ENCODE measurements around the gene KRT39. TPM values are rescaled to one million over a fixed set of nuclear protein-coding genes. Genes with fewer than 3 reads are reported as not detected.

KRT39 gene
- total RNA-seq, 4 donors from 2014 or later: not detected

GRCh38 chr17:41010441-41010840 lies 43.7 kb upstream of the KRT39 start:
- H3K36me3 ChIP-seq: no peaks in the 10 kb centered on the region

GRCh38 chr17:41009936-41010335 lies 43.2 kb upstream of the KRT39 start:
- Histone ChIP-seq H3K27me3 (no peaks in the 10 kb centered on the region), H3K27ac (no peak overlapping the region)
- WGBS, 2 donors: 79 to 85% methylated on average over 1 of the region's 1 CpG

More at GRCh38 chr17:41010441-41010840, 43.7 kb upstream of the KRT39 start:
- Histone ChIP-seq H3K4me3 (no peak overlapping the region), H3K27ac (no peak overlapping the region), H3K4me1 (no peaks in the 10 kb centered on the region), H3K9me3 (no peaks in the 10 kb centered on the region), H3K27me3 (no peaks in the 10 kb centered on the region)
- DNase-seq (ENCODE audit: low spot score in 2 of 2): no peak
- TF ChIP-seq EP300 (IDR thresholded peaks at IDR 0.05) (no peak), POLR2A (IDR thresholded peaks at IDR 0.05) (no peak), CTCF (IDR thresholded peaks at IDR 0.05) (no peak)

GRCh38 chr17:41009301-41009760 lies 42.6 kb upstream of the KRT39 start:
- H3K4me1 ChIP-seq: no peaks in the 10 kb centered on the region
- TF ChIP-seq CTCF (IDR thresholded peaks at IDR 0.05): no peak
- no peak for TF ChIP-seq POLR2A (IDR thresholded peaks at IDR 0.05)
- TF ChIP-seq EP300 (IDR thresholded peaks at IDR 0.05): no peak
- H3K36me3 ChIP-seq: no peaks in the 10 kb centered on the region
- no peak overlapping the region for H3K4me3 ChIP-seq
- H3K9me3 ChIP-seq: no peaks in the 10 kb centered on the region
- H3K27ac ChIP-seq: no peak overlapping the region
- H3K27me3 ChIP-seq: no peaks in the 10 kb centered on the region
- 46 to 52% methylated on average over 4 of the region's 4 CpGs for whole genome bisulfite sequencing, 2 donors
- no peak for DNase-seq (ENCODE audit: low spot score in 2 of 2)

More at GRCh38 chr17:41009936-41010335, 43.2 kb upstream of the KRT39 start:
- DNase-seq (ENCODE audit: low spot score in 2 of 2): no peak
- no peaks in the 10 kb centered on the region for H3K9me3 ChIP-seq
- no peaks in the 10 kb centered on the region for H3K4me1 ChIP-seq
- no peak overlapping the region for H3K4me3 ChIP-seq
- no peak for TF ChIP-seq CTCF (IDR thresholded peaks at IDR 0.05)
- no peak for TF ChIP-seq POLR2A (IDR thresholded peaks at IDR 0.05)
- no peak for TF ChIP-seq EP300 (IDR thresholded peaks at IDR 0.05)
- H3K36me3 ChIP-seq: no peaks in the 10 kb centered on the region

- Histone ChIP-seq H3K27ac (no peak within 1 kb of the TSS), H3K9me3 (no peaks in the 10 kb centered on the region), H3K4me1 (no peaks in the 10 kb centered on the region), H3K4me3 (no peak within 1 kb of the TSS), H3K36me3 (no peaks in the 10 kb centered on the region), H3K27me3 (no peaks in the 10 kb centered on the region)
- TF ChIP-seq EP300 (IDR thresholded peaks at IDR 0.05) (no peak), CTCF (IDR thresholded peaks at IDR 0.05) (no peak), POLR2A (IDR thresholded peaks at IDR 0.05) (no peak)
- DNase-seq (ENCODE audit: low spot score in 2 of 2): no peak
- WGBS, 2 donors: 82 to 83% methylated on average over 8 of the region's 8 CpGs
Observed at GRCh38 chr17:41008811-41009210, 42.1 kb upstream of the KRT39 start, which contains the start of gene KRTAP3-1. TSS of gene KRTAP3-1 (minus strand) at chr17:41009128. CDS start at chr17:41009074, 54 bp downstream.

GRCh38 chr17:41004397-41004796 lies 37.6 kb upstream of the KRT39 start:
- DNase-seq (ENCODE audit: low spot score in 2 of 2): no peak
- H3K27ac ChIP-seq: no peak overlapping the region
- no peak for TF ChIP-seq CTCF (IDR thresholded peaks at IDR 0.05)
- no peak for TF ChIP-seq EP300 (IDR thresholded peaks at IDR 0.05)
- TF ChIP-seq POLR2A (IDR thresholded peaks at IDR 0.05): no peak
- WGBS, 2 donors: 93 to 96% methylated on average over 3 of the region's 3 CpGs
- no peaks in the 10 kb centered on the region for H3K36me3 ChIP-seq
- no peaks in the 10 kb centered on the region for H3K4me1 ChIP-seq
- no peaks in the 10 kb centered on the region for H3K27me3 ChIP-seq
- H3K4me3 ChIP-seq: no peak overlapping the region
- H3K9me3 ChIP-seq: no peaks in the 10 kb centered on the region
